Endothelial cell (in vitro differentiated cells): ENCODE data around the gene PARD3B. TPM values are rescaled to one million over a fixed set of nuclear protein-coding genes. Genes with fewer than 3 reads are reported as not detected.

Experiments used
- DNase-seq: peaks from one replicate; pipeline ENCODE4 v3.0.0; 2021; ENCODE audit warnings: low spot score
- H3K27ac Mint-ChIP-seq: one replicate; pipeline ENCODE4 v1.8.0; 2021; ENCODE audit warnings: mixed read lengths, inconsistent platforms; ENCODE audit not compliant: unreplicated experiment
- H3K27me3 Mint-ChIP-seq: one replicate; pipeline ENCODE4 v1.8.0; 2021; ENCODE audit warnings: mild to moderate bottlenecking, moderate library complexity, mixed read lengths, inconsistent platforms; ENCODE audit not compliant: unreplicated experiment
- H3K36me3 Mint-ChIP-seq: one replicate; pipeline ENCODE4 v1.8.0; 2021; ENCODE audit warnings: mild to moderate bottlenecking, low read depth, mixed read lengths, inconsistent platforms; ENCODE audit not compliant: unreplicated experiment
- H3K4me1 Mint-ChIP-seq: one replicate; pipeline ENCODE4 v1.8.0; 2021; ENCODE audit warnings: mild to moderate bottlenecking, mixed read lengths, inconsistent platforms; ENCODE audit not compliant: unreplicated experiment
- H3K4me3 Mint-ChIP-seq: one replicate; pipeline ENCODE4 v1.8.0; 2021; ENCODE audit warnings: mild to moderate bottlenecking, mixed read lengths, inconsistent platforms; ENCODE audit not compliant: unreplicated experiment
- H3K9me3 Mint-ChIP-seq: one replicate; pipeline ENCODE4 v1.8.0; 2021; ENCODE audit warnings: mixed read lengths, inconsistent platforms; ENCODE audit not compliant: unreplicated experiment
- CTCF ChIP-seq: fragments of 200-600 bp; sonication (generic); IDR thresholded peaks from one replicate; pipeline ENCODE4 v1.5.0; 2021; ENCODE audit warnings: antibody characterized with exemption; ENCODE audit not compliant: unreplicated experiment
- total RNA-seq: library from RNA; stranded (reverse); fragmentation: NEBNext Ultra II Directional; extraction: Animal tissue kit (Norgen Biotek cat#: 25700); gene quantifications from one replicate; pipeline ENCODE4 v1.2.1, GENCODE V29; 2021; ENCODE audit not compliant: unreplicated experiment

Gene PARD3B
- total RNA-seq, 1 donor from 2014 or later = 17.4 TPM

GRCh38 chr2:204667990-204668389, 122.7 kb downstream of the PARD3B start:
- DNase-seq = no peak
- Mint-ChIP-seq H3K4me3 (no peak overlapping the region), H3K4me1 (peaks cover 6% of the 10 kb centered on the region), H3K27ac (no peak overlapping the region), H3K27me3 (no peaks in the 10 kb centered on the region), H3K9me3 (no peaks in the 10 kb centered on the region), H3K36me3 (no peaks in the 10 kb centered on the region)
- TF ChIP-seq CTCF = no peak

GRCh38 chr2:204669382-204669781, 124.1 kb downstream of the PARD3B start:
- Mint-ChIP-seq H3K27me3 (no peaks in the 10 kb centered on the region), H3K27ac (no peak overlapping the region), H3K4me1 (peaks cover 6% of the 10 kb centered on the region), H3K36me3 (no peaks in the 10 kb centered on the region), H3K9me3 (no peaks in the 10 kb centered on the region), H3K4me3 (no peak overlapping the region)
- no peak for TF ChIP-seq CTCF
- DNase-seq = no peak

GRCh38 chr2:204670124-204670523, 124.8 kb downstream of the PARD3B start:
- no peaks in the 10 kb centered on the region for H3K27me3 Mint-ChIP-seq
- H3K4me3 Mint-ChIP-seq = no peak overlapping the region
- H3K9me3 Mint-ChIP-seq = no peaks in the 10 kb centered on the region
- no peaks in the 10 kb centered on the region for H3K36me3 Mint-ChIP-seq
- TF ChIP-seq CTCF = no peak
- peaks cover 6% of the 10 kb centered on the region for H3K4me1 Mint-ChIP-seq
- H3K27ac Mint-ChIP-seq = no peak overlapping the region
- no peak for DNase-seq

- Mint-ChIP-seq H3K36me3 (no peaks in the 10 kb centered on the region), H3K27me3 (no peaks in the 10 kb centered on the region), H3K9me3 (no peaks in the 10 kb centered on the region), H3K4me1 (peaks cover 6% of the 10 kb centered on the region), H3K4me3 (no peak overlapping the region), H3K27ac (no peak overlapping the region)
- no peak for DNase-seq
- TF ChIP-seq CTCF = no peak
These were observed 125.5 kb downstream of the PARD3B start for GRCh38 chr2:204670756-204671155.

GRCh38 chr2:204672772-204673171, 127.5 kb downstream of the PARD3B start:
- Mint-ChIP-seq H3K27me3 (no peaks in the 10 kb centered on the region), H3K9me3 (no peaks in the 10 kb centered on the region), H3K4me1 (peaks cover 6% of the 10 kb centered on the region), H3K4me3 (no peak overlapping the region), H3K27ac (no peak overlapping the region), H3K36me3 (no peaks in the 10 kb centered on the region)
- no peak for TF ChIP-seq CTCF
- DNase-seq = no peak
